ENCODE results near the gene DIAPH3. TPM values are rescaled to one million over a fixed set of nuclear protein-coding genes. Genes with fewer than 3 reads are reported as not detected.

The DIAPH3 gene
- polyA plus RNA-seq, 1 of the 3 experiments (the other 2 are of a cell fraction): 5.4 TPM

DNA sequence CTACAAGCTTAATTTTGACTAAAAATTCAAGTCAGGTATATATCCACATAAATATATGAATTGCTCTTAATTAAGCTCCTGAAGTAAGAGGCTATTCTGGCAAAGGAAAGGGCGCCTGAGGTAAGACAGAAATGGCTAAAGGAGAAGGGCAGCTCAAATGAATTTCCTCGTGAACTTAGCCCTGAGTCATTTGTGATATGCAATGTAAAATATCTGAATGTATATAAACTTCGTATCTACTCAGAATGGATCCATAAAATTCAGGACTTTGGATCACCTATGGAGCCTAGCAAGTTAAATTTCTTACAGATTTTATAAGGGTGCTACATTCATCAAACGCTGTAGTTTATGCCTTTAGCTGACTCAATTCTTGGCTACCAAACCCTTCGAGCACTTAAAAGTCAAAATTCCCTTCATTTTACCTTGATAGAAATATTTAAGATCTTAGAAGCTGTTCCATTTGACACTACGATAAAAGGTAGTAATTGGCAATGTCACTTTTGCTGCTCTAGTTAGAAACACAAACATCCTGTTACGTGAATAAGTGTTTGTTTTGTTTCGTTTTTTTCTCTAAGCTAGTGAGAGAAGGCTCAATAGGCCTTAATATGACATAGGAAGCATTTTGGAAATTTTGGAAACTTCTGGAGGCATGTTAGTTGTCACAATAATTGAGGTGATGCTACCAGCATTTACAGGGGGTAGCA is 69.2 kb downstream of the DIAPH3 start:
- Histone ChIP-seq H3K27me3 (ENCODE audit: insufficient read depth) (no peaks in the 10 kb centered on the region), H3K4me1 (ENCODE audit: control insufficient read depth in 1 of 2, insufficient read depth in 2 of 2, low read depth in 1 of 2, low read length in 1 of 2) (peaks cover 0 to 34% of the 10 kb centered on the region in 2 experiments; a peak in 2 of 4 replicates), H3K9me2 (no peaks in the 10 kb centered on the region), H3F3A (replicated peaks; ENCODE audit: insufficient read depth) (peaks cover 8% of the 10 kb centered on the region), H3K4me2 (no peak overlapping the region), H3K27ac (ENCODE audit: low read depth in 2 of 2, low read length in 1 of 2) (no peak overlapping the region), H3K9ac (no peak overlapping the region), H3K4me3 (ENCODE audit: low read depth in 2 of 2, low read length in 1 of 2) (no peak overlapping the region), H3K79me2 (ENCODE audit: insufficient read depth) (peaks cover 63% of the 10 kb centered on the region), H4K20me1 (ENCODE audit: insufficient read depth) (no peaks in the 10 kb centered on the region), H2AFZ (ENCODE audit: low read depth) (peak overlapping the region; percentile 9; the same call in 1 of the 2 replicates), H3K36me3 (replicated peaks in 1 of 2; ENCODE audit: control insufficient read depth in 1 of 2, insufficient read depth in 2 of 2, low read length in 1 of 2) (peaks cover 0 to 9% of the 10 kb centered on the region in 2 experiments), H3K9me3 (no peaks in the 10 kb centered on the region)
- 72% methylated on average over 8 of the region's 8 CpGs for WGBS (ENCODE audit: low lambda C conversion rate)
- no peak for DNase-seq
- TF ChIP-seq RFX5 (IDR thresholded peaks at IDR 0.05; ENCODE audit: low read length) (no peak), GABPA (IDR thresholded peaks at IDR 0.05; ENCODE audit: low read depth) (no peak), EZH2phosphoT487 (IDR thresholded peaks at IDR 0.05; ENCODE audit: borderline replicate concordance, low read depth) (no peak), SMC3 (IDR thresholded peaks at IDR 0.05; ENCODE audit: low read depth, low read length) (no peak), MXI1 (IDR thresholded peaks at IDR 0.05; ENCODE audit: low read depth, low read length) (no peak), JUND (IDR thresholded peaks at IDR 0.05) (no peak), TEAD4 (IDR thresholded peaks at IDR 0.05; ENCODE audit: borderline replicate concordance, insufficient read depth) (no peak), NRF1 (IDR thresholded peaks at IDR 0.05; ENCODE audit: low read depth, low read length) (no peak), GATA2 (CRISPR knock-in tag; IDR thresholded peaks at IDR 0.05) (no peak), FOXJ3 (CRISPR knock-in tag; IDR thresholded peaks at IDR 0.05) (no peak), FOSL2 (IDR thresholded peaks at IDR 0.05; ENCODE audit: borderline replicate concordance, low read depth) (no peak)
- TF ChIP-seq, protein P1, sequence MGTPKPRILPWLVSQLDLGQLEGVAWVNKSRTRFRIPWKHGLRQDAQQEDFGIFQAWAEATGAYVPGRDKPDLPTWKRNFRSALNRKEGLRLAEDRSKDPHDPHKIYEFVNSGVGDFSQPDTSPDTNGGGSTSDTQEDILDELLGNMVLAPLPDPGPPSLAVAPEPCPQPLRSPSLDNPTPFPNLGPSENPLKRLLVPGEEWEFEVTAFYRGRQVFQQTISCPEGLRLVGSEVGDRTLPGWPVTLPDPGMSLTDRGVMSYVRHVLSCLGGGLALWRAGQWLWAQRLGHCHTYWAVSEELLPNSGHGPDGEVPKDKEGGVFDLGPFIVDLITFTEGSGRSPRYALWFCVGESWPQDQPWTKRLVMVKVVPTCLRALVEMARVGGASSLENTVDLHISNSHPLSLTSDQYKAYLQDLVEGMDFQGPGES (IDR thresholded peaks at IDR 0.05; ENCODE audit: low read depth, low read length): no peak
- TF ChIP-seq, protein P2, sequence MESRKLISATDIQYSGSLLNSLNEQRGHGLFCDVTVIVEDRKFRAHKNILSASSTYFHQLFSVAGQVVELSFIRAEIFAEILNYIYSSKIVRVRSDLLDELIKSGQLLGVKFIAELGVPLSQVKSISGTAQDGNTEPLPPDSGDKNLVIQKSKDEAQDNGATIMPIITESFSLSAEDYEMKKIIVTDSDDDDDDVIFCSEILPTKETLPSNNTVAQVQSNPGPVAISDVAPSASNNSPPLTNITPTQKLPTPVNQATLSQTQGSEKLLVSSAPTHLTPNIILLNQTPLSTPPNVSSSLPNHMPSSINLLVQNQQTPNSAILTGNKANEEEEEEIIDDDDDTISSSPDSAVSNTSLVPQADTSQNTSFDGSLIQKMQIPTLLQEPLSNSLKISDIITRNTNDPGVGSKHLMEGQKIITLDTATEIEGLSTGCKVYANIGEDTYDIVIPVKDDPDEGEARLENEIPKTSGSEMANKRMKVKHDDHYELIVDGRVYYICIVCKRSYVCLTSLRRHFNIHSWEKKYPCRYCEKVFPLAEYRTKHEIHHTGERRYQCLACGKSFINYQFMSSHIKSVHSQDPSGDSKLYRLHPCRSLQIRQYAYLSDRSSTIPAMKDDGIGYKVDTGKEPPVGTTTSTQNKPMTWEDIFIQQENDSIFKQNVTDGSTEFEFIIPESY (IDR thresholded peaks at IDR 0.05; ENCODE audit: borderline replicate concordance, low read depth): no peak
- TF ChIP-seq, protein P3, sequence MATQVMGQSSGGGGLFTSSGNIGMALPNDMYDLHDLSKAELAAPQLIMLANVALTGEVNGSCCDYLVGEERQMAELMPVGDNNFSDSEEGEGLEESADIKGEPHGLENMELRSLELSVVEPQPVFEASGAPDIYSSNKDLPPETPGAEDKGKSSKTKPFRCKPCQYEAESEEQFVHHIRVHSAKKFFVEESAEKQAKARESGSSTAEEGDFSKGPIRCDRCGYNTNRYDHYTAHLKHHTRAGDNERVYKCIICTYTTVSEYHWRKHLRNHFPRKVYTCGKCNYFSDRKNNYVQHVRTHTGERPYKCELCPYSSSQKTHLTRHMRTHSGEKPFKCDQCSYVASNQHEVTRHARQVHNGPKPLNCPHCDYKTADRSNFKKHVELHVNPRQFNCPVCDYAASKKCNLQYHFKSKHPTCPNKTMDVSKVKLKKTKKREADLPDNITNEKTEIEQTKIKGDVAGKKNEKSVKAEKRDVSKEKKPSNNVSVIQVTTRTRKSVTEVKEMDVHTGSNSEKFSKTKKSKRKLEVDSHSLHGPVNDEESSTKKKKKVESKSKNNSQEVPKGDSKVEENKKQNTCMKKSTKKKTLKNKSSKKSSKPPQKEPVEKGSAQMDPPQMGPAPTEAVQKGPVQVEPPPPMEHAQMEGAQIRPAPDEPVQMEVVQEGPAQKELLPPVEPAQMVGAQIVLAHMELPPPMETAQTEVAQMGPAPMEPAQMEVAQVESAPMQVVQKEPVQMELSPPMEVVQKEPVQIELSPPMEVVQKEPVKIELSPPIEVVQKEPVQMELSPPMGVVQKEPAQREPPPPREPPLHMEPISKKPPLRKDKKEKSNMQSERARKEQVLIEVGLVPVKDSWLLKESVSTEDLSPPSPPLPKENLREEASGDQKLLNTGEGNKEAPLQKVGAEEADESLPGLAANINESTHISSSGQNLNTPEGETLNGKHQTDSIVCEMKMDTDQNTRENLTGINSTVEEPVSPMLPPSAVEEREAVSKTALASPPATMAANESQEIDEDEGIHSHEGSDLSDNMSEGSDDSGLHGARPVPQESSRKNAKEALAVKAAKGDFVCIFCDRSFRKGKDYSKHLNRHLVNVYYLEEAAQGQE (IDR thresholded peaks at IDR 0.05; ENCODE audit: low read depth, low read length): no peak
- ChIA-PET POLR2A (no interaction called here), CTCF (interaction anchor here (0.6 to 1.4 kb wide), 2 partner anchors 11 to 118 kb away, joined by 3 read pairs; no protein-coding TSS in a partner anchor)

Measured in SK-N-SH (cell line).